ENCODE data around the gene STUB1. TPM values are rescaled to one million over a fixed set of nuclear protein-coding genes. Genes with fewer than 3 reads are reported as not detected.

The STUB1 gene
- total and polyA plus RNA-seq, 2 experiments from 2014 or later, result 91.7 to 108 TPM

GRCh38 chr16:725463-726187 lies 45.4 kb downstream of the STUB1 start:
- DNase-seq (ENCODE audit: low spot score), result no peak
- H3K27me3 Mint-ChIP-seq (ENCODE audit: insufficient read depth, low read depth, poor library complexity), result peaks cover 18% of the 10 kb centered on the region
- H3K27ac Mint-ChIP-seq, result no peak overlapping the region
- H3K4me3 Mint-ChIP-seq, result no peak overlapping the region
- no peaks in the 10 kb centered on the region for H3K36me3 Mint-ChIP-seq (ENCODE audit: low read depth)
- Histone ChIP-seq H3F3A (replicated peaks; ENCODE audit: low read depth) (peaks cover 12% of the 10 kb centered on the region), H3K9me2 (ENCODE audit: insufficient read depth) (no peaks in the 10 kb centered on the region), H3K36me3 (ENCODE audit: insufficient read depth) (no peaks in the 10 kb centered on the region), H3K4me3 (peak overlapping the region; percentile 71; the same call in 1 of the 2 replicates), H3K4me2 (peak overlapping the region; percentile 87), H3K27ac (ENCODE audit: low read depth) (no peak overlapping the region), H3K79me2 (replicated peaks; ENCODE audit: insufficient read depth) (no peaks in the 10 kb centered on the region), H3K27me3 (ENCODE audit: insufficient read depth) (peaks cover 14% of the 10 kb centered on the region; the same call in 1 of the 2 replicates), H4K20me1 (replicated peaks; ENCODE audit: insufficient read depth) (no peaks in the 10 kb centered on the region), H3K4me1 (ENCODE audit: insufficient read depth) (no peaks in the 10 kb centered on the region), H2AFZ (no peak overlapping the region)
- no peak for ATAC-seq
- H3K9me3 Mint-ChIP-seq, result no peaks in the 10 kb centered on the region
- no peak for TF ChIP-seq POLR2AphosphoS5 (IDR thresholded peaks at IDR 0.05; ENCODE audit: low read depth)
- TF ChIP-seq NANOG (IDR thresholded peaks at IDR 0.05; ENCODE audit: borderline replicate concordance), result no peak
- no peak for TF ChIP-seq CREB1 (CRISPR knock-in tag; IDR thresholded peaks at IDR 0.05; ENCODE audit: low read depth)
- TF ChIP-seq ZNF114 (CRISPR knock-in tag; IDR thresholded peaks at IDR 0.05), result no peak
- no peak for TF ChIP-seq STAT1 (IDR thresholded peaks at IDR 0.05; ENCODE audit: unreplicated experiment)
- no peak for TF ChIP-seq CTCF (conservative IDR thresholded peaks at IDR 0.05; ENCODE audit: low read depth in 2 of 2)
- no peaks in the 10 kb centered on the region for H3K4me1 Mint-ChIP-seq

GRCh38 chr16:726188-726437 lies 45.9 kb downstream of the STUB1 start:
- Mint-ChIP-seq H3K4me1 (no peaks in the 10 kb centered on the region), H3K4me3 (peak overlapping the region; percentile 67; the same call in 1 of the 3 replicates), H3K36me3 (ENCODE audit: low read depth) (no peaks in the 10 kb centered on the region), H3K27me3 (ENCODE audit: insufficient read depth, low read depth, poor library complexity) (peaks cover 18% of the 10 kb centered on the region), H3K9me3 (no peaks in the 10 kb centered on the region), H3K27ac (no peak overlapping the region)
- Histone ChIP-seq H3K79me2 (replicated peaks; ENCODE audit: insufficient read depth) (no peaks in the 10 kb centered on the region), H3F3A (replicated peaks; ENCODE audit: low read depth) (peaks cover 12% of the 10 kb centered on the region), H3K4me2 (peak overlapping the region; percentile 87), H4K20me1 (replicated peaks; ENCODE audit: insufficient read depth) (no peaks in the 10 kb centered on the region), H3K4me1 (ENCODE audit: insufficient read depth) (no peaks in the 10 kb centered on the region), H3K27me3 (ENCODE audit: insufficient read depth) (peaks cover 14% of the 10 kb centered on the region; the same call in 1 of the 2 replicates), H3K4me3 (peak overlapping the region; percentile 71), H2AFZ (peak overlapping the region; percentile 80; the same call in 1 of the 2 replicates), H3K9me2 (ENCODE audit: insufficient read depth) (no peaks in the 10 kb centered on the region), H3K27ac (ENCODE audit: low read depth) (no peak overlapping the region), H3K36me3 (ENCODE audit: insufficient read depth) (no peaks in the 10 kb centered on the region)
- ATAC-seq (no peak), DNase-seq (ENCODE audit: low spot score) (no peak)
- no peak for TF ChIP-seq POLR2AphosphoS5 (IDR thresholded peaks at IDR 0.05; ENCODE audit: low read depth)
- no peak for TF ChIP-seq ZNF462 (CRISPR knock-in tag; IDR thresholded peaks at IDR 0.05)
- TF ChIP-seq JUNB (IDR thresholded peaks at IDR 0.05; ENCODE audit: unreplicated experiment), result no peak
- no peak for TF ChIP-seq REST (IDR thresholded peaks at IDR 0.05; ENCODE audit: unreplicated experiment)
- no peak for TF ChIP-seq NANOG (IDR thresholded peaks at IDR 0.05; ENCODE audit: borderline replicate concordance)
- TF ChIP-seq EZH2phosphoT487 (IDR thresholded peaks at IDR 0.05; ENCODE audit: unreplicated experiment), result no peak
- no peak for TF ChIP-seq STAT1 (IDR thresholded peaks at IDR 0.05; ENCODE audit: unreplicated experiment)
- no peak for TF ChIP-seq ZNF114 (CRISPR knock-in tag; IDR thresholded peaks at IDR 0.05)

Data from GM23338 (cell line).